Measurements from ENCODE around the gene RAB4A.

The RAB4A gene

GRCh38 chr1:229270547-229271447 lies at the start of gene RAB4A:
Gene RAB4A, plus strand, starts transcription at chr1:229271111. Its CDS starts 229 bp downstream, at chr1:229271340.
- DNase-seq: peak; percentile 15

- DNase-seq: no peak
Measured at GRCh38 chr1:229222081-229222480, 48.8 kb upstream of the RAB4A start.

- DNase-seq: no peak
Measured at GRCh38 chr1:229223498-229223897, 47.4 kb upstream of the RAB4A start.

GRCh38 chr1:229224308-229224707 lies 46.6 kb upstream of the RAB4A start:
- DNase-seq: no peak

GRCh38 chr1:229225331-229225782 lies 45.6 kb upstream of the RAB4A start:
- no peak for DNase-seq

- no peak for DNase-seq
Measured at GRCh38 chr1:229226796-229227195, 44.1 kb upstream of the RAB4A start.

- DNase-seq: no peak
Measured at GRCh38 chr1:229227298-229227919, 43.5 kb upstream of the RAB4A start.

- no peak for DNase-seq
Measured at GRCh38 chr1:229228522-229228921, 42.4 kb upstream of the RAB4A start.

GRCh38 chr1:229229137-229229720 lies 41.7 kb upstream of the RAB4A start:
- no peak for DNase-seq

- DNase-seq: no peak
Measured at GRCh38 chr1:229229721-229230139, 41.2 kb upstream of the RAB4A start.

GRCh38 chr1:229230140-229230892 lies 40.6 kb upstream of the RAB4A start:
- DNase-seq: no peak

GRCh38 chr1:229230893-229231753 lies 39.8 kb upstream of the RAB4A start:
- DNase-seq: no peak

- no peak for DNase-seq
Measured at GRCh38 chr1:229231754-229232119, 39.2 kb upstream of the RAB4A start.

- DNase-seq: no peak
Measured at GRCh38 chr1:229234870-229235472, 35.9 kb upstream of the RAB4A start.

- DNase-seq: no peak
Measured at GRCh38 chr1:229237320-229237719, 33.6 kb upstream of the RAB4A start.

GRCh38 chr1:229238231-229238630 lies 32.7 kb upstream of the RAB4A start:
- DNase-seq: no peak

GRCh38 chr1:229238674-229239415 lies 32.1 kb upstream of the RAB4A start:
- no peak for DNase-seq

- DNase-seq: no peak
Measured at GRCh38 chr1:229240532-229240931, 30.4 kb upstream of the RAB4A start.

- no peak for DNase-seq
Measured at GRCh38 chr1:229241390-229241789, 29.5 kb upstream of the RAB4A start.

- DNase-seq: no peak
Measured at GRCh38 chr1:229243638-229244037, 27.3 kb upstream of the RAB4A start.

GRCh38 chr1:229244091-229244490 lies 26.8 kb upstream of the RAB4A start:
- DNase-seq: no peak

Data from cortex of kidney (tissue), 1 donor.